GM23248 (cell line): Measurements from ENCODE around the gene RPS6KA5. TPM values are rescaled to one million over a fixed set of nuclear protein-coding genes. Genes with fewer than 3 reads are reported as not detected.

Source experiments
- DNase-seq: peaks from one replicate; pipeline ENCODE4 v3.0.0-alpha.2; 2015
- H2AFZ ChIP-seq: fragments of 200-600 bp; sonication (generic); 2 replicates; pipeline ENCODE4 v1.6.1; 2016; ENCODE audit warnings: antibody characterized with exemption
- H3F3A ChIP-seq: fragments of 200-600 bp; sonication (generic); 2 replicates; pipeline ENCODE4 v1.6.1; 2016; ENCODE audit warnings: mild to moderate bottlenecking, antibody characterized with exemption, mixed run types; ENCODE audit not compliant: insufficient read depth
- H3K27ac ChIP-seq: fragments of 200-600 bp; sonication (generic); 2 replicates; pipeline ENCODE4 v1.5.1; 2016; ENCODE audit warnings: mild to moderate bottlenecking
- H3K27me3 ChIP-seq: fragments of 200-600 bp; sonication (generic); replicated peaks from 2 replicates; pipeline ENCODE4 v1.6.1; 2016; ENCODE audit warnings: mild to moderate bottlenecking; ENCODE audit not compliant: insufficient read depth
- H3K36me3 ChIP-seq: fragments of 200-600 bp; sonication (generic); 2 replicates; pipeline ENCODE4 v1.6.1; 2016; ENCODE audit warnings: low read depth, mild to moderate bottlenecking
- H3K4me1 ChIP-seq: fragments of 200-600 bp; sonication (generic); 2 replicates; pipeline ENCODE4 v1.6.1; 2016; ENCODE audit warnings: mild to moderate bottlenecking; ENCODE audit not compliant: insufficient read depth
- H3K4me2 ChIP-seq: fragments of 200-600 bp; sonication (generic); one replicate; pipeline ENCODE4 v1.6.1; 2016; ENCODE audit warnings: mild to moderate bottlenecking; ENCODE audit not compliant: unreplicated experiment
- H3K4me3 ChIP-seq: fragments of 200-600 bp; sonication (generic); 2 replicates; pipeline ENCODE4 v1.5.1; 2016; ENCODE audit warnings: mild to moderate bottlenecking
- H3K79me2 ChIP-seq: fragments of 200-600 bp; sonication (generic); 2 replicates; pipeline ENCODE4 v1.6.1; 2016; ENCODE audit warnings: mild to moderate bottlenecking; ENCODE audit not compliant: insufficient read depth
- H3K9ac ChIP-seq: fragments of 200-600 bp; sonication (generic); 2 replicates; pipeline ENCODE4 v1.6.1; 2016; ENCODE audit warnings: mild to moderate bottlenecking
- H3K9me2 ChIP-seq: fragments of 200-600 bp; sonication (generic); 2 replicates; pipeline ENCODE4 v1.6.1; 2016; ENCODE audit warnings: mixed run types, mild to moderate bottlenecking, moderate library complexity; ENCODE audit not compliant: insufficient read depth
- H3K9me3 ChIP-seq: fragments of 200-600 bp; sonication (generic); one replicate; pipeline ENCODE4 v1.6.1; 2017; ENCODE audit warnings: low read depth
- H4K20me1 ChIP-seq: fragments of 200-600 bp; sonication (generic); 2 replicates; pipeline ENCODE4 v1.6.0; 2016; ENCODE audit not compliant: insufficient read depth
- EZH2 ChIP-seq: fragments of 200-600 bp; sonication (generic); IDR thresholded peaks from 2 replicates; pipeline ENCODE4 v1.6.1; 2018; ENCODE audit warnings: antibody characterized with exemption, mild to moderate bottlenecking; ENCODE audit not compliant: insufficient read depth, poor library complexity, severe bottlenecking
- EZH2phosphoT487 ChIP-seq: fragments of 200-600 bp; sonication (generic); IDR thresholded peaks from 2 replicates; pipeline ENCODE4 v1.6.1; 2018; ENCODE audit warnings: antibody characterized with exemption, moderate library complexity, mild to moderate bottlenecking, low read depth; ENCODE audit not compliant: insufficient read depth
- WGBS, 2 experiments: methylation state at CpG; one replicate each; pipeline ENCODE4 v1.1.6; 2015 to 2017; ENCODE audit warnings: low lambda C conversion rate in 2 of 2, low coverage in 1 of 2; ENCODE audit errors: missing lambda C conversion rate in 2 of 2; 5-methylcytosine and 5-hydroxymethylcytosine counted together
- in situ Hi-C: fragments of 300-500 bp; cut with MboI; formaldehyde crosslinking; loops from 2 replicates; pipeline ENCODE4 v1.15.0; 2020
- polyA plus RNA-seq: library from polyadenylated mRNA; unstranded; fragments of >200 nt; fragmentation: Nextera tagmentation; extraction: Ambion mirVana; gene quantifications from 2 replicates; pipeline ENCODE4 v1.2.1, GENCODE V29; 2016
- total RNA-seq: library from RNA; depleted of rRNA; stranded (reverse); fragments of >200 nt; shearing (Covaris generic); gene quantifications from 2 replicates; pipeline ENCODE4 v1.2.3, GENCODE V29; 2014

Gene RPS6KA5
- total and polyA plus RNA-seq, 2 experiments from 2014 or later = 0.54 to 1.2 TPM

DNA sequence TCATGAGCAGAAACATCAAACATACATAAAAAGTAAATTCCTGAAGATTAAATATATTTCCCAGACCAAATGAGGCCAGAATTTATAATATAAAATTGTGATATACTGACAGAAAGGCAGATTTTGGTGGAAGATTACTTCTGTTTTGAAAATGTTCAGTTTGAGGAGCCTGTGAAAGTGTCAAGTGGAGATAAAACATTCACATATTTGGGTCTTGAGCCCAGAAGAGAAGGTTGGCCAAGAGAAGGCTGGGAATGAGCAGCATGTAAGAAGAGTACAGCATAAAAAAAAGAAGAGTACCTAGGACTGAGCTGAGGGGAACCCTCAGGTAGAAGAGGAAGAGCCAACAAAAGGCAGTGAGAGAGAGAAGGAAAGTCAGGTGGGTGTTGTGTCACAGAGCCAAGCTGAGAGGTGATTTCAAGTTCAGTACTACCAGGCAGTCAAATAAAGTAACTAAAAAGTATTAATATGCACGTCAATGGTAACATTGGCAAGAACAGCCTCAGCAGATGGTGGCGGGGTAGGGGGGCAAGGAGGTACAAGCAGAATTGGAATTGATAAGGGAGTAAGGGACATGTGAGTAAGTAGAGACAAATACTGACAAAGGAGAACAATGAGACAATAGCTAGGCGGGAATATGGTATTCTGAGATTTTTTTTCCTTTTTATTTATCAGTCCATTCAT lies 123.5 kb downstream of the RPS6KA5 start:
- no peaks in the 10 kb centered on the region for H3K79me2 ChIP-seq
- no peak overlapping the region for H3K9ac ChIP-seq
- H3K9me2 ChIP-seq = no peaks in the 10 kb centered on the region
- TF ChIP-seq EZH2 = no peak
- no peak for TF ChIP-seq EZH2phosphoT487
- H3K4me2 ChIP-seq = no peak overlapping the region
- in situ Hi-C loops = no loop called here
- no peaks in the 10 kb centered on the region for H3K27me3 ChIP-seq
- no peak overlapping the region for H2AFZ ChIP-seq
- DNase-seq = no peak
- H3F3A ChIP-seq = no peaks in the 10 kb centered on the region
- 74 to 80% methylated on average over 3 of the region's 3 CpGs for WGBS, 2 experiments
- H3K9me3 ChIP-seq = no peaks in the 10 kb centered on the region
- no peaks in the 10 kb centered on the region for H4K20me1 ChIP-seq
- no peak overlapping the region for H3K27ac ChIP-seq
- H3K4me3 ChIP-seq = no peak overlapping the region
- no peaks in the 10 kb centered on the region for H3K36me3 ChIP-seq
- H3K4me1 ChIP-seq = no peaks in the 10 kb centered on the region

DNA sequence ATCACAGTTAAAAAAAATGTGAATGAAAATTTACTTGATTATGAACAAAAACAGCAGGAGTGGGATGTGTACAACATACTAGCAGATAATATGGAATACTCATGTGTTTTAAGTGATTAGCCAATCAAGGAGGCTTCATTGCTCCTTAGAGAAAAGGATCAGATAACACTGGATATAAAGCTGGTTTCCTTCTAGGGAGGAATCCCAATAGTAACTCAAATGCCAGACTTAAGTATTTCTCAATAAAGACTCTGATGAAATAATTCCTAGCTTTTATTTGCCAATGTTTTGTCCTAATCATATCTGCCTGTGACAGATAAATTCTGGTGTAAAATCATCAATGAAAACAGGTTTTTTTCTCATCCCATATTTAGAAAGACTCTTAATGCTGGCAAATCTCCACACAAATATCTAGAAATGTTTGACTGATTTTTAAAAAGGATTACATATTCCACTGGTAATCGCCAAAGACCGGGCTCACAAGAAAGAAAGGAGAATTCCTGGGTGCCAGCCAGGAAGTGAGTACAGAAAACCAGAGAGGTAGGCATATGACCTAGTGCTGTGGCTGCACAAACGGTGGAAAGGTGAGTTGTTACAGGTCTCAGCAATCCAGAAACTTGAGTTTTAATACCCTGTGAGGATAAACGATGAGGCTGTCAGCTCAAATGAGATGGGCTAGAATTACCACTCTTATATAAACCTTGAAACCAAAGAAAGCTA lies 135.7 kb downstream of the RPS6KA5 start:
- in situ Hi-C loops = no loop called here

DNA sequence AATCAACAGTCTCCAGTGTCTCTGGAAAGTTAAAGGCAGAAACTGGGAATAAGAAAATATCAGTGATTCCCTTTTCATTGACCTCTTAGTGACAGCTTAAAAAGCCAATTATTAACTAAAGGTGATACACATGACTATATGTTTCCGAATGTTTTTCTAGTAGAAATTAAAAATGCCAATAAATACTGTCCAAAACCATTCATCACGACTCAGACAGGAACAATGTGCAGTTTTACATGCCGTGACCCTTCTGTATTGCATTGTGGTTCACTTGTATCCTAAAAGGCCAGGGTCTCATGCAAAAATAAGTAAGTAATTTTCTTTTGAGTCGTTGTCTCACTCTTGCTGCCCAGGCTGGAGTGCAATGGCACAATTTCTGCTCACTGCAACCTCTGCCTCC lies 138.3 kb downstream of the RPS6KA5 start:
- in situ Hi-C loops = no loop called here
- Histone ChIP-seq H3K4me1 (no peaks in the 10 kb centered on the region), H3K4me2 (no peak overlapping the region), H3K27ac (no peak overlapping the region), H3K4me3 (no peak overlapping the region), H3K9me2 (no peaks in the 10 kb centered on the region), H3F3A (no peaks in the 10 kb centered on the region), H4K20me1 (no peaks in the 10 kb centered on the region), H3K79me2 (no peaks in the 10 kb centered on the region), H3K27me3 (no peaks in the 10 kb centered on the region), H3K9ac (no peak overlapping the region), H3K9me3 (no peaks in the 10 kb centered on the region), H2AFZ (no peak overlapping the region), H3K36me3 (no peaks in the 10 kb centered on the region)
- TF ChIP-seq EZH2 (no peak), EZH2phosphoT487 (no peak)
- no peak for DNase-seq
- WGBS, 2 experiments = 81 to 88% methylated on average over 4 of the region's 4 CpGs

More for the DNA sequence above, 135.7 kb downstream of the RPS6KA5 start:
- no peak overlapping the region for H3K9ac ChIP-seq
- no peaks in the 10 kb centered on the region for H3K9me2 ChIP-seq
- H3K27ac ChIP-seq = no peak overlapping the region
- WGBS, 2 experiments = 87% methylated on average over 4 of the region's 4 CpGs
- H4K20me1 ChIP-seq = no peaks in the 10 kb centered on the region
- H3K4me1 ChIP-seq = no peaks in the 10 kb centered on the region
- no peaks in the 10 kb centered on the region for H3K79me2 ChIP-seq
- H3K36me3 ChIP-seq = no peaks in the 10 kb centered on the region
- H3K4me3 ChIP-seq = no peak overlapping the region
- DNase-seq = no peak
- no peaks in the 10 kb centered on the region for H3K9me3 ChIP-seq
- no peaks in the 10 kb centered on the region for H3K27me3 ChIP-seq
- no peaks in the 10 kb centered on the region for H3F3A ChIP-seq
- no peak overlapping the region for H3K4me2 ChIP-seq
- no peak overlapping the region for H2AFZ ChIP-seq
- TF ChIP-seq EZH2 = no peak
- no peak for TF ChIP-seq EZH2phosphoT487

DNA sequence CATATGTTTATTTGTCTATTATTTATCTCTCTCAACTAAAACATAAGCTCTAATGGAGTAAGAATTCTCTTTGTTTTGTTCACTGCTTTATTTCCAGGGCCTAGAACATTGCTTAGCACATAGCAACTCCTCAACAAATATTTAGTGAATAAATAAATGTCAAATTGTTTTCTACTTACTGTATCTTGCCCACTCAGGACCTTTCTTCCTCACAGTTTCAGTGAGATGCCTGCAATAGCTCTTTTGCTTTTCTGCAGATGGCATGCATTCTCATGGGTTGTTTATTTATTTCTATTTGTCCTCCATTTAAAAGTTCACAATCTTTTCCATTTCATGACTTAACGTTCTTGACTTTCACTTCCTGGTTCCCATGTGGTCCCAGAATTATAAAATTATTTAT lies 149.3 kb downstream of the RPS6KA5 start:
- no peak for DNase-seq
- Histone ChIP-seq H3K4me3 (no peak overlapping the region), H3K4me2 (no peak overlapping the region), H3K27me3 (no peaks in the 10 kb centered on the region), H3K27ac (no peak overlapping the region), H3K9ac (no peak overlapping the region), H3K79me2 (no peaks in the 10 kb centered on the region), H3F3A (no peaks in the 10 kb centered on the region), H3K4me1 (no peaks in the 10 kb centered on the region), H3K9me3 (no peaks in the 10 kb centered on the region), H2AFZ (peak overlapping the region; percentile 32; the same call in 1 of the 2 replicates), H4K20me1 (no peaks in the 10 kb centered on the region), H3K9me2 (no peaks in the 10 kb centered on the region; the same call in 1 of the 2 replicates), H3K36me3 (no peaks in the 10 kb centered on the region)
- in situ Hi-C loops = no loop called here
- WGBS, 2 experiments = 0 to 14% methylated on average over 1 of the region's 1 CpG
- TF ChIP-seq EZH2 (no peak), EZH2phosphoT487 (no peak)
